Measurements from ENCODE around the gene ZGPAT. TPM values are rescaled to one million over a fixed set of nuclear protein-coding genes. Genes with fewer than 3 reads are reported as not detected.

Gene ZGPAT
- total RNA-seq, 2 donors from 2014 or later = 27.2 to 41.4 TPM

- DNase-seq = peak; percentile 57
- Histone ChIP-seq H3K36me3 (peaks cover 11% of the 10 kb centered on the region), H3K9me3 (no peaks in the 10 kb centered on the region), H3K27ac (peak overlapping the region; percentile 91), H3K9ac (ENCODE audit: low read depth in 2 of 2, low read length in 2 of 2) (peak overlapping the region; percentile 42 to 92), H3K4me3 (peak overlapping the region; percentile 99), H3K27me3 (no peaks in the 10 kb centered on the region), H3K4me1 (peaks cover 22% of the 10 kb centered on the region)
- TF ChIP-seq CTCF (IDR thresholded peaks at IDR 0.05) = no peak
- intact Hi-C loops (cut with DNase I) = loop anchor here (10.0 kb wide), 1 partner anchor 89 kb away; no protein-coding TSS in a partner anchor
Observed at GRCh38 chr20:63706027-63706695, 1.7 kb upstream of the ZGPAT start.

- peaks cover 11% of the 10 kb centered on the region for H3K36me3 ChIP-seq
- peak overlapping the region; percentile 91 for H3K27ac ChIP-seq
- TF ChIP-seq CTCF (IDR thresholded peaks at IDR 0.05) = no peak
- no peaks in the 10 kb centered on the region for H3K27me3 ChIP-seq
- H3K9ac ChIP-seq (ENCODE audit: low read depth in 2 of 2, low read length in 2 of 2) = peak overlapping the region; percentile 92 to 100
- H3K4me1 ChIP-seq = peaks cover 22% of the 10 kb centered on the region
- H3K9me3 ChIP-seq = no peaks in the 10 kb centered on the region
- H3K4me3 ChIP-seq = peak overlapping the region; percentile 99
- intact Hi-C loops (cut with DNase I) = loop anchor here (10.0 kb wide), 1 partner anchor 88 kb away; no protein-coding TSS in a partner anchor
- DNase-seq = peak; percentile 66
Observed at GRCh38 chr20:63706852-63707557, 834 bp upstream of the ZGPAT start.

- intact Hi-C loops (cut with DNase I) = loop anchor here (10.0 kb wide), 1 partner anchor 86 kb away; no protein-coding TSS in a partner anchor
- no peak for TF ChIP-seq CTCF (IDR thresholded peaks at IDR 0.05)
- Histone ChIP-seq H3K27me3 (no peaks in the 10 kb centered on the region), H3K4me3 (peak overlapping the region; percentile 99), H3K9ac (ENCODE audit: low read depth in 2 of 2, low read length in 2 of 2) (peak overlapping the region; percentile 72 to 100), H3K27ac (peak overlapping the region; percentile 91), H3K9me3 (no peaks in the 10 kb centered on the region), H3K4me1 (peaks cover 22% of the 10 kb centered on the region), H3K36me3 (peaks cover 11% of the 10 kb centered on the region)
- no peak for DNase-seq
Observed at GRCh38 chr20:63708301-63709148, 686 bp downstream of the ZGPAT start.

GRCh38 chr20:63709149-63709527, 1.3 kb downstream of the ZGPAT start:
- no peak for DNase-seq
- H3K27me3 ChIP-seq = no peaks in the 10 kb centered on the region
- H3K27ac ChIP-seq = no peak overlapping the region
- peaks cover 11% of the 10 kb centered on the region for H3K36me3 ChIP-seq
- peaks cover 22% of the 10 kb centered on the region for H3K4me1 ChIP-seq
- H3K9me3 ChIP-seq = no peaks in the 10 kb centered on the region
- peak overlapping the region; percentile 99 for H3K4me3 ChIP-seq
- no peak for TF ChIP-seq CTCF (IDR thresholded peaks at IDR 0.05)
- peak overlapping the region; percentile 72 to 100 for H3K9ac ChIP-seq (ENCODE audit: low read depth in 2 of 2, low read length in 2 of 2)
- intact Hi-C loops (cut with DNase I) = loop anchor here (10.0 kb wide), 1 partner anchor 86 kb away; no protein-coding TSS in a partner anchor

GRCh38 chr20:63711085-63711645, 3.3 kb downstream of the ZGPAT start:
- no peak for DNase-seq
- intact Hi-C loops (cut with DNase I) = no loop called here
- H3K36me3 ChIP-seq = no peaks in the 10 kb centered on the region

More at GRCh38 chr20:63711085-63711645, 3.3 kb downstream of the ZGPAT start:
- Histone ChIP-seq H3K27me3 (no peaks in the 10 kb centered on the region), H3K27ac (no peak overlapping the region), H3K9me3 (no peaks in the 10 kb centered on the region), H3K4me1 (peaks cover 16% of the 10 kb centered on the region), H3K4me3 (no peak overlapping the region), H3K9ac (ENCODE audit: low read depth in 2 of 2, low read length in 2 of 2) (no peak overlapping the region)
- TF ChIP-seq CTCF (IDR thresholded peaks at IDR 0.05) = no peak
